GM10266 (cell line): ENCODE data around the gene MTA3.
"Not testable (repeated sequence)": the region's sequence is repeated elsewhere in the genome, so short reads cannot be mapped to it uniquely, and the experiment has no call there.

ENCODE experiments used
- DNase-seq: peaks from one replicate; pipeline ENCODE4 v3.0.0; 2012; ENCODE audit errors: extremely low spot score
- CTCF ChIP-seq: IDR thresholded peaks from 2 replicates; pipeline ENCODE4 v1.5.1; 2012; ENCODE audit warnings: mild to moderate bottlenecking, low read depth; ENCODE audit not compliant: control insufficient read depth, insufficient read depth; ENCODE audit errors: missing control alignments

MTA3 gene

GRCh38 chr2:42590176-42590575, 21.7 kb downstream of the MTA3 start:
- no peak for TF ChIP-seq CTCF
- DNase-seq = no peak

GRCh38 chr2:42593282-42593681, 24.9 kb downstream of the MTA3 start:
- no peak for TF ChIP-seq CTCF

DNA sequence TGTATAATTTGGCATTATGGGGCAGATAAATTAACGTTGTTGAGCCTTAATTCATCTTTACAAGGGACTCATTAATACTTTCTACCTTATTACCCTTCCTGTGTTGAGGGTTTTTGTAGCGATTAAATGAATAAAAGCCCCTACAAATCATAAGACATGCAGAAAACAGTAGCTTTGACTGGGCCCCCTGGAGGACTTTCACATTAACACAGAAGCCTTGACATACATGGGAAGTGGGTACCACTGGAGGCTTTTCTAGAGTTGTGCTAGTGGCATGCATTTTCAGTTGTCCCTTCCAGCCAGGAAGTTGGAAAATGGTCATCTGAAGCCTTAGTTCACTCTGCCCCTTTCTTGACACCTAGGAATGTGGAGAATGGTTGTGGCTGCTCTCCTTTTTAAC, 30.2 kb downstream of the MTA3 start:
- TF ChIP-seq CTCF = no peak
- no peak for DNase-seq

More at GRCh38 chr2:42593282-42593681, 24.9 kb downstream of the MTA3 start:
- no peak for DNase-seq

DNA sequence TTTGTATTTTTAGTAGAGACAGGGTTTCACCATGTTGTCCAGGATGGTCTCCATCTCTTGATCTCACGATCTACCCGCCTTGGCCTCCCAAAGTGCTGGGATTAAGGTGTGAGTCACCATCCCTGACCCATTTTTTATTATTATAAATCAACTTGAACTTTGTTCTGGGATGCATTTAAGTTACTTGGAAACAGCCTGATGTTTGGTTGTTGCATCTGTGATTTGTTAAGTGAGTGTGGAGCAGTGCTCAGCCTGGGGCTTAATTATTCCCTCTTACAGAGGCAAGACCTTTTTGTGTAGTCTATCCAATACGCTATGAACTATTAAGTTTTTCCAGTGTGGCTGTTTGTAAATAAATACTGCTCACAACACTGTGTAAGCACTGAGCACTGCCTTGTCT, 32.6 kb downstream of the MTA3 start:
- no peak for DNase-seq
- TF ChIP-seq CTCF = no peak

GRCh38 chr2:42602218-42602875, 33.9 kb downstream of the MTA3 start:
- no peak for DNase-seq

GRCh38 chr2:42602876-42603219, 34.4 kb downstream of the MTA3 start:
- TF ChIP-seq CTCF = no peak
- DNase-seq = no peak

More at GRCh38 chr2:42602218-42602875, 33.9 kb downstream of the MTA3 start:
- TF ChIP-seq CTCF = no peak

DNA sequence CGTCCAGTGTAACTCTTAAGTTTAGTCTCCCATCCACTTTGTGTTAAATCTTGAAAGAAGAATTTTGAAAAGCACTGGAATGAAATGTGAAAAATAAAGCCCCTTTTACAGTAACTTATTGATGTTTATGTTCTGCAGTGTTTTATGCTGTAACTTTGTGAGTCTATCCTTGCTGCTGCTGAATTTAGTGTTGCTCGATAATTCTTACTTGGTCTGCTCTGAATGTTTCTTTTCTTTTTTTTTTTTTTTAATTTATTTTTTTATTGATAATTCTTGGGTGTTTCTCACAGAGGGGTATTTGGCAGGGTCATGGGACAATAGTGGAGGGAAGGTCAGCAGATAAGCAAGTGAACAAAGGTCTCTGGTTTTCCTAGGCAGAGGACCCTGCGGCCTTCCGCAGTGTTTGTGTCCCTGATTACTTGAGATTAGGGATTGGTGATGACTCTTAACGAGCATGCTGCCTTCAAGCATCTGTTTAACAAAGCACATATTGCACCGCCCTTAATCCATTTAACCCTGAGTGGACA, 36.0 kb downstream of the MTA3 start:
- DNase-seq = not testable (repeated sequence)

- not testable (repeated sequence) for DNase-seq
Measured at GRCh38 chr2:42606166-42606565, 37.7 kb downstream of the MTA3 start.
